Suppressor macrophage (primary cell): ENCODE results near the gene KCNJ9.
"Not testable (repeated sequence)": the region's sequence is repeated elsewhere in the genome, so short reads cannot be mapped to it uniquely, and the experiment has no call there.

Source experiments
- DNase-seq, 4 experiments: peaks; one replicate each; pipeline ENCODE4 v3.0.0-alpha.2; 2020 to 2022

KCNJ9 gene

GRCh38 chr1:160103658-160104408 is 22.5 kb downstream of the KCNJ9 start:
- no peak for DNase-seq

- DNase-seq = peak; percentile 70 to 87 (median 82)
Observed at GRCh38 chr1:160104486-160104885, 23.1 kb downstream of the KCNJ9 start.

GRCh38 chr1:160105155-160105554 is 23.8 kb downstream of the KCNJ9 start:
- no peak for DNase-seq

- DNase-seq = no peak
Observed at GRCh38 chr1:160107512-160107911, 26.2 kb downstream of the KCNJ9 start.

- peak; percentile 69 to 88 (median 80) for DNase-seq
Observed at GRCh38 chr1:160108888-160109662, 27.7 kb downstream of the KCNJ9 start.

GRCh38 chr1:160109686-160110085 is 28.3 kb downstream of the KCNJ9 start:
- no peak for DNase-seq

GRCh38 chr1:160111462-160111861 is 30.1 kb downstream of the KCNJ9 start:
- DNase-seq = not testable (repeated sequence)

GRCh38 chr1:160112357-160112756 is 31.0 kb downstream of the KCNJ9 start:
- DNase-seq = no peak

- no peak for DNase-seq
Observed at GRCh38 chr1:160113407-160113806, 32.1 kb downstream of the KCNJ9 start.

GRCh38 chr1:160114085-160114484 is 32.7 kb downstream of the KCNJ9 start:
- DNase-seq = no peak

- DNase-seq = no peak
Observed at GRCh38 chr1:160115545-160116282, 34.4 kb downstream of the KCNJ9 start, which contains the start of gene ATP1A2. ATP1A2 (plus strand) TSS chr1:160115759; CDS start chr1:160115862, 103 bp downstream.

GRCh38 chr1:160116283-160117147 is 35.2 kb downstream of the KCNJ9 start:
- no peak for DNase-seq

- no peak for DNase-seq
Observed at GRCh38 chr1:160117300-160117699, 36.0 kb downstream of the KCNJ9 start.

GRCh38 chr1:160117709-160118183 is 36.4 kb downstream of the KCNJ9 start:
- no peak for DNase-seq

GRCh38 chr1:160118928-160119327 is 37.6 kb downstream of the KCNJ9 start:
- DNase-seq = no peak

GRCh38 chr1:160120797-160121196 is 39.5 kb downstream of the KCNJ9 start:
- no peak for DNase-seq

- DNase-seq = no peak
Observed at GRCh38 chr1:160121388-160121787, 40.0 kb downstream of the KCNJ9 start.

GRCh38 chr1:160122978-160123495 is 41.7 kb downstream of the KCNJ9 start:
- DNase-seq = no peak

- DNase-seq = no peak
Observed at GRCh38 chr1:160123726-160124125, 42.4 kb downstream of the KCNJ9 start.

GRCh38 chr1:160124705-160125478 is 43.6 kb downstream of the KCNJ9 start:
- DNase-seq = peak in 2 of 4 experiments; percentile 22 to 52

GRCh38 chr1:160125746-160126145 is 44.4 kb downstream of the KCNJ9 start:
- peak in 3 of 4 experiments; percentile 21 to 51 (median 37) for DNase-seq
